ENCODE measurements around the gene H2BW2.
"Not testable (repeated sequence)": the region's sequence is repeated elsewhere in the genome, so short reads cannot be mapped to it uniquely, and the experiment has no call there.

H2BW2 gene

GRCh38 chrX:104039689-104040505 lies at the start of gene H2BW2:
H2BW2 (plus strand) TSS chrX:104039956; CDS start chrX:104039995, 39 bp downstream.
- no peak for DNase-seq

- no peak for DNase-seq
Measured at GRCh38 chrX:103999234-103999633, 40.5 kb upstream of the H2BW2 start.

- no peak for DNase-seq
Measured at GRCh38 chrX:104008831-104009230, 30.9 kb upstream of the H2BW2 start.

- no peak for DNase-seq
Measured at GRCh38 chrX:104013158-104013557, 26.6 kb upstream of the H2BW2 start.

GRCh38 chrX:104013606-104014005 lies 26.1 kb upstream of the H2BW2 start, which contains the start of gene H2BW1:
H2BW1 (minus strand) TSS chrX:104013708; CDS start chrX:104013576, 132 bp downstream.
- no peak for DNase-seq

GRCh38 chrX:104015576-104015975 lies 24.2 kb upstream of the H2BW2 start:
- DNase-seq: not testable (repeated sequence)

GRCh38 chrX:104018126-104018525 lies 21.6 kb upstream of the H2BW2 start:
- no peak for DNase-seq

- DNase-seq: no peak
Measured at GRCh38 chrX:104041003-104041402, 1.2 kb downstream of the H2BW2 start.

- DNase-seq: no peak
Measured at GRCh38 chrX:104045642-104046041, 5.9 kb downstream of the H2BW2 start.

GRCh38 chrX:104047171-104047570 lies 7.4 kb downstream of the H2BW2 start:
- DNase-seq: no peak

GRCh38 chrX:104054956-104055355 lies 15.2 kb downstream of the H2BW2 start:
- DNase-seq: not testable (repeated sequence)

- DNase-seq: not testable (repeated sequence)
Measured at GRCh38 chrX:104062636-104063035, 22.9 kb downstream of the H2BW2 start.

GRCh38 chrX:104075778-104076445 lies 36.2 kb downstream of the H2BW2 start, which contains the start of gene TMSB15C:
TMSB15C (minus strand) TSS chrX:104076236.
- DNase-seq: not testable (repeated sequence)

GRCh38 chrX:104077854-104078253 lies 38.1 kb downstream of the H2BW2 start:
- not testable (repeated sequence) for DNase-seq

GRCh38 chrX:104084063-104084462 lies 44.3 kb downstream of the H2BW2 start:
- no peak for DNase-seq

GRCh38 chrX:104084534-104085277 lies 45.0 kb downstream of the H2BW2 start:
- DNase-seq: no peak

- no peak for DNase-seq
Measured at GRCh38 chrX:104085477-104085876, 45.7 kb downstream of the H2BW2 start.

- DNase-seq: no peak
Measured at GRCh38 chrX:104085919-104086318, 46.2 kb downstream of the H2BW2 start.
